ENCODE results near the gene MLN. TPM values are rescaled to one million over a fixed set of nuclear protein-coding genes. Genes with fewer than 3 reads are reported as not detected.

The MLN gene
- total and polyA plus RNA-seq, 2 donors (not counting 1 experiment from before 2014, with no cell fraction given) = not detected

DNA sequence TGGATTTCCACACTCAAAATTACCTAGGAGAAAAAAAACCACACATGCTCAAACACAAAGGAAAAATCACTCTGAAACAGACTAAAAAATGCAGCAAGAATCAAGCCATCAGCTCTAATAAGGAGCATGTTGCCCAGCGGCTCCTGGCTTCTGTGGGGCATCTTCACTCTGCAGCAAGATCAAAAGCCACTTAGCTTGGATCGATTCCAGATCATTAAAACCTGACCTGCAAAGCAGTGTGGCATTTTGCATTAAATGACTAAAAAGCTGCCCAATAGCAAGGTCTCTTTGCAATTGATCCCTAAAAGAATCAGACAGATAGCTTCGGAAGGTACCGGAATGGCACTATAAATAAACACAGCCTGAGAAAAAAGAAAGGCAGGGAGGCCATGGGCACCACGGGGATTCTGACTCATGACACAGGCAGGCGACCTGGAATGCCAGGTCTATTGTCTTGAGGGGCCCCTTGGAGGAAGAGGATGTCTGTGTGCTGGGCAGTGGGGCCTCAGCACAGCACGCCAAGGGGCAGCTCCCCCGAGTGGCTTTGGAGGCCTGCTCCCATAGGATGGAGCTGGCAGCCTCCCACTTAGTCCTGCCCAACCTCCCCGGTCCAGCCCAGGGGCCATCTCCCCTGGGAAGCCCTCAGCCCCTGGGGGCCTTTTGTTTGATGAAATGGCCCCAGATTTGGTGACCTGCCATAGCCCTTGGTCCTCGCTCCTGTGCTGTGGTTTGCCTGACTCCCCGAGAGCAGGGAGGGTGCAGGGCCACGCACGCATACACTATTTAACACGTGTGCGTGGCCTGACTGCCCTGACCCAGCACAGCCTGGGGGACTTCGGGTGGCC lies 22.4 kb downstream of the MLN start:
- no peak overlapping the region for H3K4me3 ChIP-seq (ENCODE audit: control extremely low read depth in 1 of 5, extremely low read depth in 1 of 5, insufficient read depth in 1 of 5, low read depth in 2 of 5, low read length in 4 of 5)
- no peaks in the 10 kb centered on the region for H3K9me3 ChIP-seq (ENCODE audit: control extremely low read depth in 1 of 3, control insufficient read depth in 2 of 3, insufficient read depth in 1 of 3, low read length in 2 of 3)
- peaks cover 97% of the 10 kb centered on the region for H4K20me1 ChIP-seq (ENCODE audit: control insufficient read depth, insufficient read depth, low read length, poor library complexity, severe bottlenecking)
- H3K27me3 ChIP-seq (replicated peaks in 1 of 4; ENCODE audit: control extremely low read depth in 1 of 4, control insufficient read depth in 3 of 4, insufficient read depth in 4 of 4, low read length in 3 of 4) = no peaks in the 10 kb centered on the region
- H3K79me2 ChIP-seq (ENCODE audit: control insufficient read depth, insufficient read depth, low read length) = peaks cover 60% of the 10 kb centered on the region
- H3K4me3 Mint-ChIP-seq = no peak overlapping the region
- ATAC-seq (ENCODE audit: low read depth) (no peak), DNase-seq (no peak)
- intact Hi-C loops (cut with micrococcal nuclease) = no loop called here
- no peaks in the 10 kb centered on the region for H3K9me3 Mint-ChIP-seq (ENCODE audit: insufficient read depth)
- WGBS (ENCODE audit: insufficient coverage) = 97% methylated on average over 12 of the region's 16 CpGs
- ChIA-PET CTCF (interaction anchor here (0.9 to 4.5 kb wide), 3 partner anchors 10 to 24 kb away, joined by 3 to 34 read pairs (median 3); no protein-coding TSS in a partner anchor), POLR2A (no interaction called here)
- H3K9ac ChIP-seq (ENCODE audit: low read length) = no peak overlapping the region
- no peak overlapping the region for H3K27ac ChIP-seq (ENCODE audit: low read length in 2 of 2)
- H3K4me2 ChIP-seq (replicated peaks; ENCODE audit: low read depth, low read length, poor library complexity, severe bottlenecking) = no peak overlapping the region
- H3K4me1 ChIP-seq (ENCODE audit: control insufficient read depth in 2 of 2, insufficient read depth in 2 of 2, low read length in 2 of 2) = peaks cover 14% of the 10 kb centered on the region in 2 donors
- H3K36me3 ChIP-seq (replicated peaks in 1 of 2; ENCODE audit: control extremely low read depth in 1 of 2, control insufficient read depth in 1 of 2, extremely low read depth in 1 of 2, insufficient read depth in 2 of 2, low read length in 1 of 2) = peaks cover 4 to 89% of the 10 kb centered on the region in 2 experiments
- no peak overlapping the region for H3K27ac Mint-ChIP-seq
- H3K27me3 Mint-ChIP-seq = no peaks in the 10 kb centered on the region
- TF ChIP-seq EZH2 (IDR thresholded peaks at IDR 0.05; ENCODE audit: borderline replicate concordance, insufficient read depth, low read depth, low read length, poor library complexity, severe bottlenecking) = no peak
- TF ChIP-seq, protein P1, sequence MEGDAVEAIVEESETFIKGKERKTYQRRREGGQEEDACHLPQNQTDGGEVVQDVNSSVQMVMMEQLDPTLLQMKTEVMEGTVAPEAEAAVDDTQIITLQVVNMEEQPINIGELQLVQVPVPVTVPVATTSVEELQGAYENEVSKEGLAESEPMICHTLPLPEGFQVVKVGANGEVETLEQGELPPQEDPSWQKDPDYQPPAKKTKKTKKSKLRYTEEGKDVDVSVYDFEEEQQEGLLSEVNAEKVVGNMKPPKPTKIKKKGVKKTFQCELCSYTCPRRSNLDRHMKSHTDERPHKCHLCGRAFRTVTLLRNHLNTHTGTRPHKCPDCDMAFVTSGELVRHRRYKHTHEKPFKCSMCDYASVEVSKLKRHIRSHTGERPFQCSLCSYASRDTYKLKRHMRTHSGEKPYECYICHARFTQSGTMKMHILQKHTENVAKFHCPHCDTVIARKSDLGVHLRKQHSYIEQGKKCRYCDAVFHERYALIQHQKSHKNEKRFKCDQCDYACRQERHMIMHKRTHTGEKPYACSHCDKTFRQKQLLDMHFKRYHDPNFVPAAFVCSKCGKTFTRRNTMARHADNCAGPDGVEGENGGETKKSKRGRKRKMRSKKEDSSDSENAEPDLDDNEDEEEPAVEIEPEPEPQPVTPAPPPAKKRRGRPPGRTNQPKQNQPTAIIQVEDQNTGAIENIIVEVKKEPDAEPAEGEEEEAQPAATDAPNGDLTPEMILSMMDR (IDR thresholded peaks at IDR 0.05) = no peak
- H3K4me1 Mint-ChIP-seq = peaks cover 24% of the 10 kb centered on the region
- no peak overlapping the region for H2AFZ ChIP-seq (ENCODE audit: insufficient read depth, low read depth, low read length, poor library complexity, severe bottlenecking)

DNA sequence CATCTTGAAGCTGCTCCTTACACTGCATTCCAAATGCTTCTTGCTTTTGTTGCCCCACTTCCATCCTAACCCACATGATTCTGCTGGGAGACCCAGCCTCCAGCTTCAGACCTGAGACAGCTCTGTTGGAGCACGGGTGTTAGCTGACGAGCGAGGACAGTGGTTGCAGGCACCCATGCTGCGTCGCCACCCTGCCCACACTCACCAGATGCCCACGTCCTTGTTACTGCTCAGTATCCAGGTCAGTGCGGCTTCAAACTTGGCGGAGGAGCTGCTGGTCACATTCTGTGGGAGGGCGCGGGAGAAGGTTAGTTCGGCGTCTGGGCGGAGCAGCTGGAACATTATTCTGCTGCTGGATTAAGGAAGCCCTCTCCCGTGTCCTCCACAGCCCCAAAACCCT lies 23.9 kb downstream of the MLN start:
- H3K4me1 ChIP-seq (ENCODE audit: control insufficient read depth in 2 of 2, insufficient read depth in 2 of 2, low read length in 2 of 2) = no peaks in the 10 kb centered on the region
- no peak overlapping the region for H3K4me2 ChIP-seq (replicated peaks; ENCODE audit: low read depth, low read length, poor library complexity, severe bottlenecking)
- intact Hi-C loops (cut with micrococcal nuclease) = no loop called here

More for the DNA sequence above, 23.9 kb downstream of the MLN start:
- ATAC-seq (ENCODE audit: low read depth) (no peak), DNase-seq (no peak)
- Histone ChIP-seq H3K4me3 (ENCODE audit: control extremely low read depth in 1 of 5, extremely low read depth in 1 of 5, insufficient read depth in 1 of 5, low read depth in 2 of 5, low read length in 4 of 5) (no peak overlapping the region), H3K9me3 (ENCODE audit: control extremely low read depth in 1 of 3, control insufficient read depth in 2 of 3, insufficient read depth in 1 of 3, low read length in 2 of 3) (no peaks in the 10 kb centered on the region), H3K36me3 (replicated peaks in 1 of 2; ENCODE audit: control extremely low read depth in 1 of 2, control insufficient read depth in 1 of 2, extremely low read depth in 1 of 2, insufficient read depth in 2 of 2, low read length in 1 of 2) (peaks cover 7 to 97% of the 10 kb centered on the region in 2 experiments), H3K27ac (ENCODE audit: low read length in 2 of 2) (no peak overlapping the region), H3K27me3 (replicated peaks in 1 of 4; ENCODE audit: control extremely low read depth in 1 of 4, control insufficient read depth in 3 of 4, insufficient read depth in 4 of 4, low read length in 3 of 4) (no peaks in the 10 kb centered on the region), H4K20me1 (ENCODE audit: control insufficient read depth, insufficient read depth, low read length, poor library complexity, severe bottlenecking) (peaks cover 85% of the 10 kb centered on the region), H3K9ac (ENCODE audit: low read length) (no peak overlapping the region), H2AFZ (ENCODE audit: insufficient read depth, low read depth, low read length, poor library complexity, severe bottlenecking) (no peak overlapping the region), H3K79me2 (ENCODE audit: control insufficient read depth, insufficient read depth, low read length) (peaks cover 46% of the 10 kb centered on the region)
- H3K4me3 Mint-ChIP-seq = no peak overlapping the region
- H3K4me1 Mint-ChIP-seq = peaks cover 9% of the 10 kb centered on the region
- TF ChIP-seq, protein P1 (IDR thresholded peaks at IDR 0.05) = no peak
- no peak for TF ChIP-seq EZH2 (IDR thresholded peaks at IDR 0.05; ENCODE audit: borderline replicate concordance, insufficient read depth, low read depth, low read length, poor library complexity, severe bottlenecking)
- no peaks in the 10 kb centered on the region for H3K9me3 Mint-ChIP-seq (ENCODE audit: insufficient read depth)
- CTCF ChIA-PET = interaction anchor here (0.9 to 4.5 kb wide), 5 partner anchors 8 to 248 kb away, joined by 3 to 34 read pairs (median 3); partner anchors contain the start of gene LEMD2
- POLR2A ChIA-PET = no interaction called here
- H3K27ac Mint-ChIP-seq = no peak overlapping the region
- H3K27me3 Mint-ChIP-seq = no peaks in the 10 kb centered on the region
- 99% methylated on average over 13 of the region's 14 CpGs for WGBS (ENCODE audit: insufficient coverage)

Measured in B cell (primary cell).